Heart right ventricle (tissue), 16 donors: ENCODE measurements around the gene C11orf58. TPM values are rescaled to one million over a fixed set of nuclear protein-coding genes. Genes with fewer than 3 reads are reported as not detected.

ENCODE experiments used
- ATAC-seq, 8 donors: fragments of 200-7000 bp; cut with Tn5 transposase; one replicate each; pipeline ENCODE4 v1.9.1; 2020; ENCODE audit warnings: mild to moderate bottlenecking in 8 of 8, moderate library complexity in 8 of 8, moderate number of reproducible peaks in 1 of 8
- DNase-seq, 2 donors: peaks; one replicate each; pipeline ENCODE4 v3.0.0-alpha.2; 2020
- H3K27ac ChIP-seq, 10 donors: fragments of 200-600 bp; sonication (generic) in 2 of 10; one replicate each; pipeline versions ENCODE4 v1.5.0 to v1.8.0; 2020 to 2022; ENCODE audit warnings: mild to moderate bottlenecking in 3 of 10
- H3K27me3 ChIP-seq, 7 donors: fragments of 200-600 bp; one replicate each; pipeline ENCODE4 v1.8.0; 2021 to 2022; ENCODE audit warnings: mild to moderate bottlenecking in 2 of 7
- H3K36me3 ChIP-seq, 9 donors: fragments of 200-600 bp; sonication (generic) in 1 of 9; one replicate each; pipeline versions ENCODE4 v1.5.0 to v1.8.0; 2020 to 2022; ENCODE audit warnings: mild to moderate bottlenecking in 2 of 9
- H3K4me1 ChIP-seq, 9 donors: fragments of 200-600 bp; sonication (generic) in 1 of 9; one replicate each; pipeline versions ENCODE4 v1.5.0 to v1.8.0; 2020 to 2022; ENCODE audit warnings: mild to moderate bottlenecking in 4 of 9
- H3K4me3 ChIP-seq, 10 donors: fragments of 200-600 bp; sonication (generic) in 2 of 10; one replicate each; pipeline versions ENCODE4 v1.5.0 to v1.8.0; 2020 to 2022; ENCODE audit warnings: mild to moderate bottlenecking in 7 of 10, moderate library complexity in 2 of 10
- H3K9me3 ChIP-seq, 11 donors: fragments of 200-600 bp in 10 of 11; sonication (generic) in 2 of 11; one replicate each; pipeline versions ENCODE4 v1.5.0 to v1.8.0; 2013 to 2022; ENCODE audit warnings: mild to moderate bottlenecking in 2 of 11, control low read depth in 1 of 11, moderate library complexity in 1 of 11
- WGBS, 2 donors: extraction: QIAGEN DNeasy Blood & Tissue Kit; methylation state at CpG; one replicate each; pipeline ENCODE4 v1.1.7; 2013; ENCODE audit warnings: inconsistent platforms in 1 of 2; 5-methylcytosine and 5-hydroxymethylcytosine counted together
- intact Hi-C, 10 donors: fragments of 100-400 bp; cut with DNase I; formaldehyde crosslinking; loops; one replicate each; pipeline versions ENCODE4 v1.11.1 to v1.14.2; 2022
- polyA plus RNA-seq, 2 donors: library from polyadenylated mRNA; stranded (reverse); fragments of 200-250 nt; gene quantifications; one replicate each; pipeline ENCODE4 v1.2.3, GENCODE V29; 2013
- total RNA-seq, 10 donors: library from RNA; stranded (reverse); fragmentation: NEBNext Ultra II Directional in 3 of 10; extraction: Animal tissue kit (Norgen Biotek cat#: 25700) in 3 of 10; gene quantifications; one replicate each; pipeline versions ENCODE4 v1.2.1 to v1.2.4, GENCODE V29; 2021 to 2023
- TF ChIP-seq, protein P1 (sequence below), 9 donors: fragments of 200-600 bp; sonication (generic) in 2 of 9; IDR thresholded peaks; one replicate each; pipeline versions ENCODE4 v1.5.0 to v1.8.0; 2021 to 2022; ENCODE audit warnings: antibody characterized with exemption in 9 of 9, mild to moderate bottlenecking in 5 of 9, moderate library complexity in 1 of 9
- donor health status: Arrhythmogenic right ventricular cardiomyopathy.
- donor health status: ischemic (EF 13 %, LVEDD 7.1; RV severe dilation, severe dysfunction).
- donor health status: healthy with polysubstance abuse.
- donor health status: DM: no; HTN: yes; CAD: no.
- donor health status: DM: no; HTN: no; CAD: no.
- donor health status: ischemic (EF 25% LVEDD 6.9; RV normal size, moderate dysfunction).
- donor health status: ischemic (EF 25% LVEDD 5.7; RV mildly dilated, moderate dysfunction).
- donor health status: healthy.
- donor health status: DM: yes; HTN: yes; CAD: no.
- donor health status: Ischemic cardiomyopathy.
- donor health status: ischemic (EF 35%, LVEDD 5.7; RV mildly dilated, moderate dysfunction).
- donor health status: nonischemic (EF 11% LVEDD 7.7; RV severe dilation, severe dysfunction).
- donor health status: DM: yes; HTN: yes; CAD: no.
- donor health status: PGD.
- donor health status: ischemic (EF 29% LVEDD 5.4; RV normal size, mild dysfunction).
- donor health status: nonischemic (EF 23%, LVEDD 6.1; RV moderate dilation, normal function).

The C11orf58 gene
- total and polyA plus RNA-seq, 12 donors, result 70.2 to 141 (median 107) TPM

DNA sequence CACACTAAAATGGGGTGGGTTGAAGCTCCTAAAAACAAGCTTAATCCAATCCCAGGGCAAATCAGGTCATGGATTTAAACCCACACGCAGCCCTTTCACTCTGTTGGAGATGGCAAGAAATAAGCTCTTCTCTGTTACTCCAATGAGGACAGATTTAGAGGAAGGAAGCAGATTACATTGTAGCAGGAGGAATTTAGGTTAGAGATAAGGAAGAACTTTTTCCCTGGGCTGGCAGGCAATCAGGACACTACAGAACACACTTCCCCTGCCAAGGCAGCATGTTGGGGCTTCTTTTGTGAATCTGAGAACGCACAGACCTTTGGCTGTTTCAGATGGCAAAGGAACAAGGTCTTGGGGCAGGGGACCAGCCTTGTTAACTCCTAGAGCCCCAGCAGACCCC lies 46.2 kb downstream of the C11orf58 start:
- Histone ChIP-seq H3K4me1 (peaks cover 0 to 69% (median 50%) of the 10 kb centered on the region in 9 donors), H3K9me3 (no peaks in the 10 kb centered on the region), H3K36me3 (peaks cover 0 to 3% (median 0%) of the 10 kb centered on the region in 9 donors), H3K27ac (peak overlapping the region in 6 of 10 donors; percentile 1 to 63 (median 17)), H3K27me3 (no peaks in the 10 kb centered on the region), H3K4me3 (no peak overlapping the region)
- no peak for DNase-seq
- intact Hi-C loops, result loop anchor here (2.0 to 10.0 kb wide), 10 partner anchors 38 to 280 kb away; no protein-coding TSS in a partner anchor
- TF ChIP-seq, protein P1, sequence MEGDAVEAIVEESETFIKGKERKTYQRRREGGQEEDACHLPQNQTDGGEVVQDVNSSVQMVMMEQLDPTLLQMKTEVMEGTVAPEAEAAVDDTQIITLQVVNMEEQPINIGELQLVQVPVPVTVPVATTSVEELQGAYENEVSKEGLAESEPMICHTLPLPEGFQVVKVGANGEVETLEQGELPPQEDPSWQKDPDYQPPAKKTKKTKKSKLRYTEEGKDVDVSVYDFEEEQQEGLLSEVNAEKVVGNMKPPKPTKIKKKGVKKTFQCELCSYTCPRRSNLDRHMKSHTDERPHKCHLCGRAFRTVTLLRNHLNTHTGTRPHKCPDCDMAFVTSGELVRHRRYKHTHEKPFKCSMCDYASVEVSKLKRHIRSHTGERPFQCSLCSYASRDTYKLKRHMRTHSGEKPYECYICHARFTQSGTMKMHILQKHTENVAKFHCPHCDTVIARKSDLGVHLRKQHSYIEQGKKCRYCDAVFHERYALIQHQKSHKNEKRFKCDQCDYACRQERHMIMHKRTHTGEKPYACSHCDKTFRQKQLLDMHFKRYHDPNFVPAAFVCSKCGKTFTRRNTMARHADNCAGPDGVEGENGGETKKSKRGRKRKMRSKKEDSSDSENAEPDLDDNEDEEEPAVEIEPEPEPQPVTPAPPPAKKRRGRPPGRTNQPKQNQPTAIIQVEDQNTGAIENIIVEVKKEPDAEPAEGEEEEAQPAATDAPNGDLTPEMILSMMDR (IDR thresholded peaks at IDR 0.05), result no peak
- peak in 4 of 8 donors; percentile 2 to 40 (median 32) for ATAC-seq
- 23 to 33% methylated on average over 2 of the region's 2 CpGs for WGBS, 2 donors

DNA sequence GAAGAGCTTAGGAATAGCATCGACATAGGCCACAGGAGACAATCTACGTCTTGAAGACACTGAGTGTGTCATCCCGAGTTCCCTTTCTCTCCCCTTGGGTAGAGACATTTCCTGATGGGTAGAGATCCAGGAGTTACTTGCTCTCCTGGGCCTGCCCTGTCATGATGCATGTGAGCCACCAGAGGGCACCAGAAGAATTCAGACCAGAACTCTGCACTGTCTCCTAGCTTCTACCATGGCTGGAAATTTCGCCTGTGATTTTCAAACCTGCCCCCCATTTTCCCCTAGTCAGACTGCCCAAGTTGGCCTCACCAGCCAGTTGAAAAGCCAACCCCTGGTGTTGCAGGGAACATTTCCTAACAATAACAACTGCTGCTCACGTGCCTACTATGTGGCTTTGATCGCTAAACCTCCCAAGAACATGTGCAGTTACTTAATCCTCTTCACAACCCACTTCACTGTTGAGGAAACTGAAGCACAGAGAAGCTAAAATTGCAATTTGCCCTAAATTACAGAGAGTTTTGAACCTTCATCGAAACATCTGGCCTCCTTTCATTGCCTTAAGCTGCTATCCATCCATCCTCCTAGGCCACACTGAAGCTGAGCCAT lies 47.2 kb downstream of the C11orf58 start:
- WGBS, 2 donors, result 45 to 52% methylated on average over 7 of the region's 7 CpGs
- intact Hi-C loops, result loop anchor here (2.0 to 10.0 kb wide), 10 partner anchors 37 to 279 kb away; no protein-coding TSS in a partner anchor
- H3K27me3 ChIP-seq, result no peaks in the 10 kb centered on the region
- ATAC-seq (peak; percentile 58 to 82 (median 76)), DNase-seq (peak; percentile 36 to 79)
- peaks cover 0 to 11% (median 0%) of the 10 kb centered on the region in 9 donors for H3K36me3 ChIP-seq
- TF ChIP-seq, protein P1 (IDR thresholded peaks at IDR 0.05), result peak; percentile 82 to 93 (median 91)
- H3K4me1 ChIP-seq, result peaks cover 0 to 66% (median 57%) of the 10 kb centered on the region in 9 donors
- no peaks in the 10 kb centered on the region for H3K9me3 ChIP-seq
- no peak overlapping the region for H3K4me3 ChIP-seq
- peak overlapping the region in 4 of 10 donors; percentile 13 to 54 (median 18) for H3K27ac ChIP-seq

DNA sequence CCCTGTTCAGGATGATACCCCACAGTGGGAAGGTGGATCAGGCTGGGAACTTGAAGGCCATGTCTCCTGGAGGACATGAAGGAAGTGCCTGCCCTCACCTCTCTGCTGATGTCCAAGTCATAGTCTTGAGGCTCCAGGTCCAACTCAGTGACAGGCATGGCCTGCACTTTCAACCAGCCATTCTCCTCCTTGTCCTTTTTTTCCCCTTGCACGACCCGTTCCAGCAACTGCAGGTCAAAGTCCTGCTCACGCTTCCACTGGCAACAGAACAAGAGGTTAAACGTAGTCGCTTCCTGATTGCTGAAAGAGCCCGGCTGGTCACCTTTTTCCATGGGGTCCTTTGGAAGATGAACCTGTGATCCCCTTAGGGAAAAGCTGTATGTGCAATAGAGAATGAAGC lies 47.7 kb downstream of the C11orf58 start:
- Histone ChIP-seq H3K9me3 (no peaks in the 10 kb centered on the region), H3K4me3 (no peak overlapping the region), H3K36me3 (peaks cover 0 to 17% (median 0%) of the 10 kb centered on the region in 9 donors), H3K4me1 (peaks cover 0 to 71% (median 62%) of the 10 kb centered on the region in 9 donors), H3K27me3 (no peaks in the 10 kb centered on the region), H3K27ac (peak overlapping the region in 1 of 10 donors; percentile 15)
- WGBS, 2 donors, result 73% methylated on average over 6 of the region's 6 CpGs
- no peak for ATAC-seq
- TF ChIP-seq, protein P1 (IDR thresholded peaks at IDR 0.05), result no peak
- no peak for DNase-seq
- intact Hi-C loops, result loop anchor here (2.0 to 10.0 kb wide), 10 partner anchors 36 to 279 kb away; no protein-coding TSS in a partner anchor

DNA sequence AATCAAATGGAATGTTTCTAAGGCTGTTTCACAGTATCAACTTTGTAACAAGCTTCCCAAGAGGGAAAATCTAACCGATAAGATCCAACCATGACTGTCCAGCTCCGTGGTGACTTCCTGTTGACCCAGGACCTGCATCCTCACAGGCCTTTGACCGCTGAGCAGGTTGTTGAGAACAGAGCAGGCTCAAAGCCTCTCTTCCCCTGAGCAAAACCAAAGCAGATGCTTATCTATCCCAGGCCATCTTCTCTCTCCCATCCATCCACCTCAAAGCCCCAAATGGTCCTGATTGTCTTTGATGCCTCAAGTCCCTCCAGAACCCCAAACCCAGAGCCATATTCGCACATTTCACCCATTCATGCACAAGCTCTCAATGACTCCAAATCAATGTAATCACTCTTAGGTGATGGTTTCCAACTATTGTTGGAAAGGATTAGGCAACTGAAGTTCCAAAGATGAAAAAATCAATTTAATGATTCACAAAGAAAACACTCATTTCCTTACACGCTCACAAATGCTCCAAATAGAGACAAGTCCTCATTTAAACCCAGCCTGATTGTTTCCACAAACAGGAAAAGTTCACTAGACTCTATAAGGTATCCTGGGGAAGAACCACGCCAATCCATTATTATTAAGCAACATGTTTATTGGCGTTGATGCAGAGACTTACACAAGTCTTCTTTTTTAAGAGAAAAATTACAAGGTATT lies 48.7 kb downstream of the C11orf58 start:
- TF ChIP-seq, protein P1 (IDR thresholded peaks at IDR 0.05), result no peak
- peaks cover 0 to 81% (median 71%) of the 10 kb centered on the region in 9 donors for H3K4me1 ChIP-seq
- H3K27ac ChIP-seq, result peak overlapping the region in 3 of 10 donors; percentile 7 to 47 (median 23)
- no peak overlapping the region for H3K4me3 ChIP-seq
- H3K9me3 ChIP-seq, result no peaks in the 10 kb centered on the region
- H3K27me3 ChIP-seq, result no peaks in the 10 kb centered on the region
- H3K36me3 ChIP-seq, result peaks cover 0 to 19% (median 0%) of the 10 kb centered on the region in 9 donors
- DNase-seq (no peak), ATAC-seq (no peak)
- intact Hi-C loops, result loop anchor here (2.0 to 10.0 kb wide), 10 partner anchors 35 to 278 kb away; no protein-coding TSS in a partner anchor
- 66 to 70% methylated on average over 7 of the region's 7 CpGs for WGBS, 2 donors
